ENCODE data around the gene CHMP5.
"Not testable (repeated sequence)": the region's sequence is repeated elsewhere in the genome, so short reads cannot be mapped to it uniquely, and the experiment has no call there.

The CHMP5 gene

DNA sequence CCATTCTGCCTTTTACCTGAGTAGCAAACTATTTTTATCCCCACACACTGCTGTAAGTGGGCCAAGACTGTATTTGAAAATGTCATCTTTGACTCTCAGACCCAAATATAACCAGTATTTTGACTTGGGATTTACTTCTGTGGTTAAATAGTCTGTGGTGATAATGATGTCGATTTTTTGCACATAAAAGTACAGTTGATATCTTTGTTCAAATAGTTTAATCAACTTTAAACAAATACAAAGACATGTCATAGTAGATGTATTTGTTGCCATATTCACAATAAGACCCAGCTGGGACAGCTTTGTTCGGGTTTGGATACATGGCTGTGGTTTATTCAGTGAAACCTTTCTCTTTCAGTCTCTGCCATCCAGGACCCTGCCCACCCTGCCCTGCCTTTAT, 45.9 kb downstream of the CHMP5 start:
- no peak for DNase-seq (ENCODE audit: extremely low read depth in 1 of 2, low read depth in 1 of 2)

DNA sequence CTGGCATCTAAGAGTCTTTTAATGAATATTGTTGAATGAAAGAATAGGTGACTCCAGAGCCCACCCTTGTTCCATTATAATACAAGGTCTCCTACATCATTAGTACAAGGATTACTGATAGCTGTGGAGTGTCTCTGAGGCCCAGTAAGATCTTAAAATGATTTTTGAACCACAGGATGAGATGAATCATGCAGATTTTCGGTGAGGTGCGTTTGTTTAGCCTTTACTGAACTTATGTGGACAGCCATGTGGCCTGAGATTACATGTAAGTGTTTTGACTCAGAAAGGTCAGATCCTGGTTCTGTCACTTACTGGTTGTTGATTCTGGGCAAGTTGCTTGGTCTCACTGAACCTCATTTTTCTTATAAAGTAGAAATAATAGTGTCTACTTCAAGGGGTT, 47.1 kb downstream of the CHMP5 start:
- DNase-seq (ENCODE audit: extremely low read depth in 1 of 2, low read depth in 1 of 2) = no peak

DNA sequence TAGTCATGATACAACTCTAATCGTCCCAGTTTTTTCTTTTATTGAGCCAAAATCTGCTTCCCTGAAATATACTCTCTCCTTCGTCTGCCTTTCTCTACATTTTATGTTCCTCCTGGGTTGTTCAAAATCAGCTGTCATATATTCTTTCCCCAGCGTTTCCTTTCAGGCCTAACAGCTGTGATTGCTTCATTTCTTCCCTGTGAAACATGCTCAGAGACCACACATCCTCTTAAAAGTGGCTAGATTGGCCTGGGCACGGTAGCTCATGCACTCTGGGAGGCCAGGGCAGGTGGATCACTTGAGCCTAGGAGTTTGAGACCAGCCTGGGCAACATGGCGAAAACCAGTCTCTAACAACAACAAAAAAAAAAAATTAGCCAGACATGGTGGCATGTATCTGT, 50.5 kb downstream of the CHMP5 start:
- DNase-seq (ENCODE audit: extremely low read depth in 1 of 2, low read depth in 1 of 2) = no peak

DNA sequence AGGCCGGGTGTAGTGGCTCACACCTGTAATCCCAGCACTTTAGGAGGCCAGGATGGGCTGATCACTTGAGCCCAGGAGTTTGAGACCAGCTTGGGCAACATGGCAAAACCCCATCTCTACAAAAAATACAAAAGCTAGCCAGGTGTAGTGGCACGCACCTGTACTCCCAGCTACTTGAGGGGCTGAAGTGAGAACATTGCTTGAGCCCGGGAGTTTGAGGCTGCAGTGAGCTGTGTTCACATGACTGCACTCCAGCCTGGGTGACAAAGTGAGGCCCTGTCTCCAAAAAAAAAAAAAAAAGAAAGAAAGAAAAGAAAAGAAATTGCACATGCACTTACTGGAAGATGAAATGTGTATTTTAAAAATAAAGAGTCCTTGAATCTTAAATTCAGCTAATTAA, 52.3 kb downstream of the CHMP5 start:
- not testable (repeated sequence) for DNase-seq (ENCODE audit: extremely low read depth in 1 of 2, low read depth in 1 of 2)

DNA sequence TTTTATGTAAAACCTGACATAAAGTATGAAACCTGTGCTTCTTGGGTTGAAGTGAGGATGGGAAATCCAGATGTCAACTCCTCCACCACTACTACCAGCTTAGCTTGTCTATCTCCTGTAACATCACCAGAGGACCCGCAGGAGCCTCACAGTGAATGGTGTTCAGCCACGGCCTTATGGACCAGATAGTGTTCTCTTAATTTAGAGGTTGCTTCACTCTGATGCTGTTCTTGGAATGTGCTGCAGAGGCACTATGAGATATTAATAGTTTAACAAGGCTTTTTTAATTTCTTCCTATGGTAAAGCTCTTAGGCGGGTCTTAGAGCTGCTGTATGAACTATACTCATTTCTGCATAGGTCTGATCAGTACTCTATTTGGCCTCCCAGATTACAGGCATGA, 53.4 kb downstream of the CHMP5 start:
- DNase-seq (ENCODE audit: extremely low read depth in 1 of 2, low read depth in 1 of 2) = no peak

DNA sequence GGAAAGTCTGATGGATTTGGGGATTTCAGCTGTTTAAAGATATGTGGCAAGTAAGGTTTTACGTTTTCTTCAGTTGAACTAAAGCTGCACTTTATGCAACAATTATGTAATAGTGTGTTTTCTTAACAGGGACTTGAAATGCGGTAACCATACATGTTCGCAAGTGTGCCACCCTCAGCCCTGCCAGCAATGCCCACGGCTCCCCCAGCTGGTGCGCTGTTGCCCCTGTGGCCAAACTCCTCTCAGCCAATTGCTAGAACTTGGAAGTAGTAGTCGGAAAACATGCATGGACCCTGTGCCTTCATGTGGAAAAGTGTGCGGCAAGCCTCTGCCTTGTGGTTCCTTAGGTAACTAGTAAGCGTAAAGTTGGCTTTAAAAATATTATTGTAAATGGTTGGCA, 53.9 kb downstream of the CHMP5 start:
- DNase-seq (ENCODE audit: extremely low read depth in 1 of 2, low read depth in 1 of 2) = no peak

DNA sequence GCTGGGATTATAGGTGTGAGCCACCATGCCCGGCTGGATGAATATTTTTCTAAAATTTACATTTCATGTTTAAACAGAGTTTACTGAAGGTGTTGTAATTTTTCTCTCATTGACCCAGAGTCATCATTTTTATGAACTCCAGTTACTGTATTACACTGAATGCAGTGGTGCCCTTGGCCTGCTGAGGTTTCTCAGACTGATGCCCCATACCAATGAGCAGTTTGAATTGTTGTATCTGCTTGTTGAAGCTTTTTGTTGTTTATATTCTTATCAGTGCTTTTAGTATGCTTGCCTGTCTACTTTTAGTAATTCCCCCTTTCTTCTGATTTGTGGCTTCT, 55.4 kb downstream of the CHMP5 start:
- no peak for DNase-seq (ENCODE audit: extremely low read depth in 1 of 2, low read depth in 1 of 2)

DNA sequence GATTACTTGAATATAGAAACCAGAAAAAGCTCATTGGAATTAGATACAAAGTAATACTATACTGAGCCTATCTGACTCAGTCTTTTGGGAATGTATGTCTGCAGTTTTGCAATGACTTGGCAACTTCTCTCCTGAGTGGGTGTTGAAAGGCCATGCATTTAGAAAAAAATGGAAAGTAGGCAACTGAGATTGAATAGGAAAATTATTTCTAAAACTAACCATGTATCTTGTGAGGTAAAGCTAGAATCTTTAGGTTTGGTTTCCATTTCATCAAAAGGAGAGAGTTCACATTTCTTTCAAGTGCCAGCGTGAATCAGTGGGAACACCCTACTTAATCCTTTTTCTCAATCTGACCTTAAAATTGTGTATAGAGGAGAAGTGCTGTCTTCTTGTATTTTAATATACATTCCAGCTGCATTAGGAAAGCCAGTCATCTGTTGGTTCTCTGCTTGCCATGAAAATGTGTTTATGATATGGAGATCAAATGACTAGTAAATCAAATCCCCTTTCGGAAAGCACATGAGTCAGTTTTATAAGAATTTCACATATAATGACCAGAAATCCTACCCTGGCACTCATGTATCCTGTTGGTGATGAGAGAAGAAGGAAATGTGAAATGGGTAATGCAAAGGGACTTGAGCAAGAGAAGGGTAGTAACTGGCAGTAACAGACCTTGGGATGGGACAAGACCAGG, 55.9 kb downstream of the CHMP5 start:
- no peak for DNase-seq (ENCODE audit: extremely low read depth in 1 of 2, low read depth in 1 of 2)

DNA sequence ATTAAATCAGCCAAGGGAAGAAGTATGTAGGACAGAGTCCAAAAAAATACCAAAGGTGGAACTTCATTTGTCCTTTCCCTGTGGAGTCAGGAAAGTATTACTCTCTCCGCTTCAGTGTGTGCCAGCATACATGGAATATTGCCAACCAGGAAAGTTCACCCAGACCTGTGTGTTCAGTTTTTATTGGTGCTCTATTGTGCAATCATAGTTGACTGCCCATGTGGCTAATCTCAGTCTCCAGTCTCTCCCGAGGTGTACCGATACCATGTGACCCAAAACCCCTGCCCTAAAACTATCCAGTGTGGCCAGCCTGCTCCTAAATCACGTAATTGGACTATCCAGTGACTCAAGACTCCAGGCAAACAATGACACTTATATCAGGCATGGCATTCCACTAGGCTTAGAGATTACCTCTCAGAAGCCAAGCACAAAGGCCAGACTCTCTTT, 64.3 kb downstream of the CHMP5 start:
- no peak for DNase-seq (ENCODE audit: extremely low read depth in 1 of 2, low read depth in 1 of 2)

DNA sequence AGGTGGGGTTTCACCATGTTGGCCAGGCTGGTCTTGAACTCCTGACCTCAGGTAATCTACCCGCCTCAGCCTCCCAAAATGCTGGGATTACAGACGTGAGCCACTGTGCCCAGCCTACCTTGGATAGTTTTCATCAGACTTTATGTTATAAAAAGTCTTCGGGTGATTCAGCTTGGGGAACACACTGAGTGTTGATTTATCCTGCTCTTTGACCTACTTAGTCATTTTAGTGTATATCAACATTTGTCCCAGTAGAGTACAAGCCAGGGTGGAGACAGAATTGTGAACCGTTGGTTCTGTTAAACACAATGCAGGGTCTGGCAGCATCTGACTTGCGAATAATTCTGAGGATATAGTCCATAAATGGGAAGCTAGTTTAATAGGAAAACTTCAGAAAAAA, 65.1 kb downstream of the CHMP5 start:
- DNase-seq (ENCODE audit: extremely low read depth in 1 of 2, low read depth in 1 of 2) = no peak

DNA sequence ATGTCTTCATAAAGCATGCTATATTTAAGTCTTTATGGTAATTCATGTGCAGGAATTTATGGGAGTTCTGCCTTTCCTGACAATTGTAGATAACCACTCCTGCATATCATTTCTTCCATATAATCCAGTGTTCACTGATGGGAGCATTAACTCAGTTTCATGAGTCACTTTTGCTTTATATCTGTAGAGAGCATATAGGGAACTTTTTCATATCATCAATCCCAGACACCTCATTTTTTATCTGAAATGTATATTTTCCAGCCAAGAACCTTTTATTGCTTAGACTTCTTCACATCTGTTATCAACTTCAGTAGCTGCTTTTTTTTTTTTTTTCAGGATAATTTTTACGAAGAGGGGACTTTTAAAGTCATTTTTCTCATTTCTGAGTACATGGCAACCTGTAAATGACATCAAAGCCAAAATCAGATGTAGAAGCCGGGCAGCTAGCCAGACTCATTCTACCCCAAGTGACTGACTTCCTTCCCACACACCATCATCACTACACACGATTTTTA, 66.6 kb downstream of the CHMP5 start:
- no peak for DNase-seq (ENCODE audit: extremely low read depth in 1 of 2, low read depth in 1 of 2)
